ENCODE data around the gene DDX42.

DNA sequence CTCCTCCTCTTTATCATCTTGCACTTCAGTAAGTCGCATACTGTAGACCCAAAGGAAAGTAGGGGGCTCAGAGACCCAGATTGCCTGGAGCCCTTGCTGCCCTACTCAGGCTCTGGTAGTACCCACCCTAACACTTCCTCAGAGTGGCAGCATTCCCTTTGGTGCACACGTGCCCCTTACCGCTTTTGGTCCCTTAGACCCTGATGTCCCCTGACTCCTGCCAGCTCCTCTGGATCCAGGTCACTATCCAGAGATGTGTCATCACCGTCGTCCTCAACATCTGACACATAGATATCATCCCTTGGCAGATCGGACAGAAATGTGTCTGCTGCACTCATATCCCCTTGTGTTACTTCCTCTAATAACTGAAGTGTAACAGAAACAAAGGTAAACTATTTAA, 47.8 kb downstream of the DDX42 start:
- TF ChIP-seq POLR2A (IDR thresholded peaks at IDR 0.05; ENCODE audit: low read depth) (no peak), EP300 (IDR thresholded peaks at IDR 0.05) (no peak), POLR2AphosphoS5 (IDR thresholded peaks at IDR 0.05) (no peak)
- TF ChIP-seq, protein P1, sequence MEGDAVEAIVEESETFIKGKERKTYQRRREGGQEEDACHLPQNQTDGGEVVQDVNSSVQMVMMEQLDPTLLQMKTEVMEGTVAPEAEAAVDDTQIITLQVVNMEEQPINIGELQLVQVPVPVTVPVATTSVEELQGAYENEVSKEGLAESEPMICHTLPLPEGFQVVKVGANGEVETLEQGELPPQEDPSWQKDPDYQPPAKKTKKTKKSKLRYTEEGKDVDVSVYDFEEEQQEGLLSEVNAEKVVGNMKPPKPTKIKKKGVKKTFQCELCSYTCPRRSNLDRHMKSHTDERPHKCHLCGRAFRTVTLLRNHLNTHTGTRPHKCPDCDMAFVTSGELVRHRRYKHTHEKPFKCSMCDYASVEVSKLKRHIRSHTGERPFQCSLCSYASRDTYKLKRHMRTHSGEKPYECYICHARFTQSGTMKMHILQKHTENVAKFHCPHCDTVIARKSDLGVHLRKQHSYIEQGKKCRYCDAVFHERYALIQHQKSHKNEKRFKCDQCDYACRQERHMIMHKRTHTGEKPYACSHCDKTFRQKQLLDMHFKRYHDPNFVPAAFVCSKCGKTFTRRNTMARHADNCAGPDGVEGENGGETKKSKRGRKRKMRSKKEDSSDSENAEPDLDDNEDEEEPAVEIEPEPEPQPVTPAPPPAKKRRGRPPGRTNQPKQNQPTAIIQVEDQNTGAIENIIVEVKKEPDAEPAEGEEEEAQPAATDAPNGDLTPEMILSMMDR (IDR thresholded peaks at IDR 0.05), result no peak

All from esophagus muscularis mucosa (tissue), 4 donors.